ENCODE data around the gene TRPM4. TPM values are rescaled to one million over a fixed set of nuclear protein-coding genes. Genes with fewer than 3 reads are reported as not detected.
A peak's percentile ranks its signal among the peaks of the same experiment; 100 is the strongest.

Gene TRPM4
- total and polyA plus RNA-seq, 2 of the 13 experiments (the other 11 are each of a cell fraction or from before 2014, with no cell fraction given) = 1.9 to 4.3 TPM

GRCh38 chr19:49127674-49128544, 29.7 kb upstream of the TRPM4 start (continued):
- TF ChIP-seq, protein P1, sequence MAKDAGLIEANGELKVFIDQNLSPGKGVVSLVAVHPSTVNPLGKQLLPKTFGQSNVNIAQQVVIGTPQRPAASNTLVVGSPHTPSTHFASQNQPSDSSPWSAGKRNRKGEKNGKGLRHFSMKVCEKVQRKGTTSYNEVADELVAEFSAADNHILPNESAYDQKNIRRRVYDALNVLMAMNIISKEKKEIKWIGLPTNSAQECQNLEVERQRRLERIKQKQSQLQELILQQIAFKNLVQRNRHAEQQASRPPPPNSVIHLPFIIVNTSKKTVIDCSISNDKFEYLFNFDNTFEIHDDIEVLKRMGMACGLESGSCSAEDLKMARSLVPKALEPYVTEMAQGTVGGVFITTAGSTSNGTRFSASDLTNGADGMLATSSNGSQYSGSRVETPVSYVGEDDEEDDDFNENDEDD (CRISPR knock-in tag; IDR thresholded peaks at IDR 0.05; ENCODE audit: borderline replicate concordance) = peak; percentile 98
- TF ChIP-seq RXRA (CRISPR knock-in tag; IDR thresholded peaks at IDR 0.05) (peak; percentile 86; the same call in 1 of the 2 replicates), SIN3A (IDR thresholded peaks at IDR 0.05; ENCODE audit: borderline replicate concordance, low read depth, low read length) (peak; percentile 95), ISX (CRISPR knock-in tag; conservative IDR thresholded peaks at IDR 0.05) (peak; percentile 98), ZNF160 (CRISPR knock-in tag; IDR thresholded peaks at IDR 0.05) (peak; percentile 93), DRAP1 (CRISPR knock-in tag; IDR thresholded peaks at IDR 0.05) (peak; percentile 47; the same call in 1 of the 2 replicates), SCMH1 (CRISPR knock-in tag; IDR thresholded peaks at IDR 0.05; ENCODE audit: borderline replicate concordance) (no peak), YEATS4 (CRISPR knock-in tag; IDR thresholded peaks at IDR 0.05; ENCODE audit: borderline replicate concordance) (peak; percentile 85), ZNF777 (CRISPR knock-in tag; IDR thresholded peaks at IDR 0.05) (peak; percentile 90), ZNF776 (CRISPR knock-in tag; IDR thresholded peaks at IDR 0.05) (peak; percentile 100), NFYB (CRISPR knock-in tag; IDR thresholded peaks at IDR 0.05) (no peak), ZNF460 (CRISPR knock-in tag; IDR thresholded peaks at IDR 0.05; ENCODE audit: borderline replicate concordance) (peak; percentile 20; the same call in 1 of the 2 replicates), ASH2L (IDR thresholded peaks at IDR 0.05; ENCODE audit: insufficient read length, low read depth, low read length) (peak; percentile 50), RARA (CRISPR knock-in tag; IDR thresholded peaks at IDR 0.05) (peak; percentile 76), HNRNPLL (IDR thresholded peaks at IDR 0.05; ENCODE audit: low read depth, low read length, poor library complexity, severe bottlenecking) (peak; percentile 57)
- TF ChIP-seq, protein P2, sequence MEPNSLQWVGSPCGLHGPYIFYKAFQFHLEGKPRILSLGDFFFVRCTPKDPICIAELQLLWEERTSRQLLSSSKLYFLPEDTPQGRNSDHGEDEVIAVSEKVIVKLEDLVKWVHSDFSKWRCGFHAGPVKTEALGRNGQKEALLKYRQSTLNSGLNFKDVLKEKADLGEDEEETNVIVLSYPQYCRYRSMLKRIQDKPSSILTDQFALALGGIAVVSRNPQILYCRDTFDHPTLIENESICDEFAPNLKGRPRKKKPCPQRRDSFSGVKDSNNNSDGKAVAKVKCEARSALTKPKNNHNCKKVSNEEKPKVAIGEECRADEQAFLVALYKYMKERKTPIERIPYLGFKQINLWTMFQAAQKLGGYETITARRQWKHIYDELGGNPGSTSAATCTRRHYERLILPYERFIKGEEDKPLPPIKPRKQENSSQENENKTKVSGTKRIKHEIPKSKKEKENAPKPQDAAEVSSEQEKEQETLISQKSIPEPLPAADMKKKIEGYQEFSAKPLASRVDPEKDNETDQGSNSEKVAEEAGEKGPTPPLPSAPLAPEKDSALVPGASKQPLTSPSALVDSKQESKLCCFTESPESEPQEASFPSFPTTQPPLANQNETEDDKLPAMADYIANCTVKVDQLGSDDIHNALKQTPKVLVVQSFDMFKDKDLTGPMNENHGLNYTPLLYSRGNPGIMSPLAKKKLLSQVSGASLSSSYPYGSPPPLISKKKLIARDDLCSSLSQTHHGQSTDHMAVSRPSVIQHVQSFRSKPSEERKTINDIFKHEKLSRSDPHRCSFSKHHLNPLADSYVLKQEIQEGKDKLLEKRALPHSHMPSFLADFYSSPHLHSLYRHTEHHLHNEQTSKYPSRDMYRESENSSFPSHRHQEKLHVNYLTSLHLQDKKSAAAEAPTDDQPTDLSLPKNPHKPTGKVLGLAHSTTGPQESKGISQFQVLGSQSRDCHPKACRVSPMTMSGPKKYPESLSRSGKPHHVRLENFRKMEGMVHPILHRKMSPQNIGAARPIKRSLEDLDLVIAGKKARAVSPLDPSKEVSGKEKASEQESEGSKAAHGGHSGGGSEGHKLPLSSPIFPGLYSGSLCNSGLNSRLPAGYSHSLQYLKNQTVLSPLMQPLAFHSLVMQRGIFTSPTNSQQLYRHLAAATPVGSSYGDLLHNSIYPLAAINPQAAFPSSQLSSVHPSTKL (CRISPR knock-in tag; IDR thresholded peaks at IDR 0.05) = peak; percentile 84
- TF ChIP-seq, protein P3, sequence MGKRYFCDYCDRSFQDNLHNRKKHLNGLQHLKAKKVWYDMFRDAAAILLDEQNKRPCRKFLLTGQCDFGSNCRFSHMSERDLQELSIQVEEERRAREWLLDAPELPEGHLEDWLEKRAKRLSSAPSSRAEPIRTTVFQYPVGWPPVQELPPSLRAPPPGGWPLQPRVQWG (CRISPR knock-in tag; IDR thresholded peaks at IDR 0.05; ENCODE audit: borderline replicate concordance, low read depth) = no peak
- TF ChIP-seq, protein P4, sequence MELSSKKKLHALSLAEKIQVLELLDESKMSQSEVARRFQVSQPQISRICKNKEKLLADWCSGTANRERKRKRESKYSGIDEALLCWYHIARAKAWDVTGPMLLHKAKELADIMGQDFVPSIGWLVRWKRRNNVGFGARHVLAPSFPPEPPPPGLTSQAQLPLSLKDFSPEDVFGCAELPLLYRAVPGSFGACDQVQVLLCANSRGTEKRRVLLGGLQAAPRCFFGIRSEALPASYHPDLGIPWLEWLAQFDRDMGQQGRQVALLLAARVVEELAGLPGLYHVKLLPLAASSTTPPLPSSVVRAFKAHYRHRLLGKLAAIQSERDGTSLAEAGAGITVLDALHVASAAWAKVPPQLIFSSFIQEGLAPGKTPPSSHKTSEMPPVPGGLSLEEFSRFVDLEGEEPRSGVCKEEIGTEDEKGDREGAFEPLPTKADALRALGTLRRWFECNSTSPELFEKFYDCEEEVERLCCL (CRISPR knock-in tag; IDR thresholded peaks at IDR 0.05; ENCODE audit: borderline replicate concordance) = peak; percentile 91; the same call in 1 of the 2 replicates
- TF ChIP-seq, protein P5, sequence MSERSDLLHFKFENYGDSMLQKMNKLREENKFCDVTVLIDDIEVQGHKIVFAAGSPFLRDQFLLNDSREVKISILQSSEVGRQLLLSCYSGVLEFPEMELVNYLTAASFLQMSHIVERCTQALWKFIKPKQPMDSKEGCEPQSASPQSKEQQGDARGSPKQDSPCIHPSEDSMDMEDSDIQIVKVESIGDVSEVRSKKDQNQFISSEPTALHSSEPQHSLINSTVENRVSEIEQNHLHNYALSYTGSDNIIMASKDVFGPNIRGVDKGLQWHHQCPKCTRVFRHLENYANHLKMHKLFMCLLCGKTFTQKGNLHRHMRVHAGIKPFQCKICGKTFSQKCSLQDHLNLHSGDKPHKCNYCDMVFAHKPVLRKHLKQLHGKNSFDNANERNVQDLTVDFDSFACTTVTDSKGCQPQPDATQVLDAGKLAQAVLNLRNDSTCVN (CRISPR knock-in tag; IDR thresholded peaks at IDR 0.05; ENCODE audit: borderline replicate concordance) = peak; percentile 95

Measured in HepG2 (cell line).